HepG2 (cell line): Measurements from ENCODE around the gene MCTS1. TPM values are rescaled to one million over a fixed set of nuclear protein-coding genes. Genes with fewer than 3 reads are reported as not detected.

Experiments
- AGO2 ChIP-seq: fragments of 200-400 bp; formaldehyde crosslinking; optimal IDR thresholded peaks from 2 replicates; pipeline ENCODE3; 2017; ENCODE audit warnings: mild to moderate bottlenecking, low read depth, low read length, moderate library complexity
- ARID5B ChIP-seq: IDR thresholded peaks from 2 replicates; pipeline ENCODE4 v1.4.0; 2020; ENCODE audit warnings: mild to moderate bottlenecking, missing genetic modification reagents
- ATF7 ChIP-seq, 2 experiments: fragments of 450-650 bp in 1 of 2; sonication (generic) in 1 of 2; formaldehyde crosslinking in 1 of 2; IDR thresholded peaks; 2 replicates each; pipeline versions ENCODE4 v1.4.0 to v1.6.1; 2016 to 2020; ENCODE audit warnings: antibody characterized with exemption in 1 of 2, mild to moderate bottlenecking in 1 of 2, missing genetic modification reagents in 1 of 2
- BCL3 ChIP-seq: sonication (generic); formaldehyde crosslinking; IDR thresholded peaks from 2 replicates; pipeline ENCODE4 v1.5.1; 2020; ENCODE audit warnings: mild to moderate bottlenecking, missing genetic modification reagents, moderate library complexity
- CCDC6 ChIP-seq: sonication (generic); formaldehyde crosslinking; IDR thresholded peaks from 2 replicates; pipeline ENCODE4 v1.8.1; 2022; ENCODE audit warnings: mild to moderate bottlenecking, missing genetic modification reagents, moderate library complexity
- FOSL1 ChIP-seq: sonication (generic); formaldehyde crosslinking; IDR thresholded peaks from 2 replicates; pipeline ENCODE4 v1.9.0; 2021; ENCODE audit warnings: missing genetic modification reagents, borderline replicate concordance
- JUNB ChIP-seq: sonication (generic); formaldehyde crosslinking; IDR thresholded peaks from 2 replicates; pipeline ENCODE4 v1.8.0; 2022; ENCODE audit warnings: missing genetic modification reagents, mild to moderate bottlenecking, borderline replicate concordance
- ONECUT2 ChIP-seq: sonication (generic); formaldehyde crosslinking; IDR thresholded peaks from 2 replicates; pipeline ENCODE4 v1.4.0; 2020; ENCODE audit warnings: missing genetic modification reagents
- PAWR ChIP-seq: sonication (generic); formaldehyde crosslinking; IDR thresholded peaks from 2 replicates; pipeline ENCODE4 v1.4.0; 2020; ENCODE audit warnings: missing genetic modification reagents, mild to moderate bottlenecking, borderline replicate concordance
- STAG1 ChIP-seq: sonication (generic); formaldehyde crosslinking; IDR thresholded peaks from 2 replicates; pipeline ENCODE4 v1.4.0; 2020; ENCODE audit warnings: missing genetic modification reagents
- ZNF281 ChIP-seq: sonication (generic); formaldehyde crosslinking; IDR thresholded peaks from 2 replicates; pipeline ENCODE4 v1.4.0; 2020; ENCODE audit warnings: missing genetic modification reagents, borderline replicate concordance
- ZNF337 ChIP-seq: sonication (generic); formaldehyde crosslinking; IDR thresholded peaks from 2 replicates; pipeline ENCODE4 v1.5.1; 2020; ENCODE audit warnings: missing genetic modification reagents, low read depth, mild to moderate bottlenecking, borderline replicate concordance
- ZNF33A ChIP-seq: sonication (generic); formaldehyde crosslinking; IDR thresholded peaks from 2 replicates; pipeline ENCODE4 v1.5.1; 2020; ENCODE audit warnings: missing genetic modification reagents, mild to moderate bottlenecking, moderate library complexity, borderline replicate concordance
- ZNF430 ChIP-seq: sonication (generic); formaldehyde crosslinking; IDR thresholded peaks from 2 replicates; pipeline ENCODE4 v1.9.0; 2021; ENCODE audit warnings: mild to moderate bottlenecking, missing genetic modification reagents
- ZNF746 ChIP-seq: sonication (generic); formaldehyde crosslinking; IDR thresholded peaks from 2 replicates; pipeline ENCODE4 v1.8.0; 2022; ENCODE audit warnings: mild to moderate bottlenecking, missing genetic modification reagents
- ZSCAN20 ChIP-seq: sonication (generic); formaldehyde crosslinking; IDR thresholded peaks from 2 replicates; pipeline ENCODE4 v1.4.0; 2020; ENCODE audit warnings: missing genetic modification reagents, mild to moderate bottlenecking, borderline replicate concordance
- polyA plus RNA-seq, 8 experiments: library from polyadenylated mRNA; depleted of rRNA in 3 of 8; stranded (reverse) in 7 of 8; unstranded in 1 of 8; fragments of >200 nt; fragmentation: Illumina TruSeq in 4 of 8; extraction: Trizol in 4 of 8; gene quantifications; 2 replicates each; pipeline versions ENCODE4 v1.2.1 to v1.2.3, GENCODE V29; 2011 to 2016; ENCODE audit warnings: low read depth in 4 of 8, missing spikeins in 1 of 8, mixed read lengths in 1 of 8; ENCODE audit not compliant: insufficient read depth in 1 of 8
- total RNA-seq, 5 experiments: library from RNA; depleted of rRNA; stranded (reverse); fragments of >200 nt; fragmentation: Illumina TruSeq; extraction: Trizol; gene quantifications; 2 replicates each; pipeline ENCODE4 v1.2.3, GENCODE V29; 2016; ENCODE audit warnings: low read depth in 1 of 5
- TF ChIP-seq, protein P1 (sequence below): sonication (generic); formaldehyde crosslinking; IDR thresholded peaks from 2 replicates; pipeline ENCODE4 v1.4.0; 2020; ENCODE audit warnings: missing genetic modification reagents
- TF ChIP-seq, protein P2 (sequence below): sonication (generic); formaldehyde crosslinking; IDR thresholded peaks from 2 replicates; pipeline ENCODE4 v1.4.0; 2020; ENCODE audit warnings: mild to moderate bottlenecking, missing genetic modification reagents

MCTS1 gene
- total and polyA plus RNA-seq, 2 of the 13 experiments (the other 11 are each of a cell fraction or from before 2014, with no cell fraction given): 30.1 to 59.0 TPM

DNA sequence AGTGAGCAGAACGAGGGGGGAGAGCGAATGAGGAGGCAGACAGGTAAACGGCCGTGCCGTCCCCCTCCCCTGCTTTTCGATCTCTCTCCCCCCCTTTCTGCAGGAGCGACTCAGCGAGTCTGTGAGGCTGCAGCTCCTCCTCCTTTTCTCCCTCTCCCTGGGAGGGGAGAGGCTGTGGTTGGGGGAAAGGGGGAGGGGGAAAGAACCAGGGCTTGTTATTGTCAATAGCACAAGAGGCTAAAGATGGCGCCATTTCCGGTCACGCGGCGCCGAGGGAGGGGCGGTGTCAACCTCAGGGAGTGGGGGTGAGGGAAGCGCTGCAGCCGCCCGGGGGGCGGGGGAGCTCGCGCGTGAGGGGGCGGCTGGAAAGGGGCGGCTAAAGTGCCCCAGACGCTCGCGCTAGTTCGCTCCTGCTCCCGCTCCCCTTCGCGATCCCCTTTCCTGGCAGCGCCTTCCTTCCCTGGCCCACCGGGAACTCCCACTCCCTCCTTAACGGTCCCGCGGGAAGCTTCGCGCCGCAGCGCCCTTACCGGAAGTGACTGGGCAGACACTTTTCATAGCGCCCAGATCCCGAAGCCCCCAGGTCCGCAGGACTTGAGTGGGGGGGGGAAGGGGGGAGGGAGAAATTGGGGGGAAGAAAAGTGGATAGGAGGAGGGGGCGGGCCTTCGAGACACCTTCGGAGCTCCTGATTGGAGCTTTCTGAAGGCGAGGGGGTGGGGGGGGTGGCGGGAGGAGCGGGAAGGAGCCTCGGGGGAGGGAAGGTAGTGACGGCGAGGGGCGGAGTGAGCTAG lies 42.9 kb upstream of the MCTS1 start, which contains the start of gene CUL4B (continued):
- no peak for TF ChIP-seq ZSCAN20 (CRISPR knock-in tag)
- TF ChIP-seq, protein P1, sequence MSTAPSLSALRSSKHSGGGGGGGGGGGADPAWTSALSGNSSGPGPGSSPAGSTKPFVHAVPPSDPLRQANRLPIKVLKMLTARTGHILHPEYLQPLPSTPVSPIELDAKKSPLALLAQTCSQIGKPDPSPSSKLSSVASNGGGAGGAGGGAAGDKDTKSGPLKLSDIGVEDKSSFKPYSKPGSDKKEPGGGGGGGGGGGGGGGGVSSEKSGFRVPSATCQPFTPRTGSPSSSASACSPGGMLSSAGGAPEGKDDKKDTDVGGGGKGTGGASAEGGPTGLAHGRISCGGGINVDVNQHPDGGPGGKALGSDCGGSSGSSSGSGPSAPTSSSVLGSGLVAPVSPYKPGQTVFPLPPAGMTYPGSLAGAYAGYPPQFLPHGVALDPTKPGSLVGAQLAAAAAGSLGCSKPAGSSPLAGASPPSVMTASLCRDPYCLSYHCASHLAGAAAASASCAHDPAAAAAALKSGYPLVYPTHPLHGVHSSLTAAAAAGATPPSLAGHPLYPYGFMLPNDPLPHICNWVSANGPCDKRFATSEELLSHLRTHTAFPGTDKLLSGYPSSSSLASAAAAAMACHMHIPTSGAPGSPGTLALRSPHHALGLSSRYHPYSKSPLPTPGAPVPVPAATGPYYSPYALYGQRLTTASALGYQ (CRISPR knock-in tag): no peak
- TF ChIP-seq ZNF430 (CRISPR knock-in tag): no peak
- TF ChIP-seq AGO2: peak; percentile 22
- TF ChIP-seq ZNF33A: no peak
- no peak for TF ChIP-seq STAG1 (CRISPR knock-in tag)
- no peak for TF ChIP-seq BCL3 (CRISPR knock-in tag)
- TF ChIP-seq FOSL1: no peak
- no peak for TF ChIP-seq ARID5B (CRISPR knock-in tag)
- TF ChIP-seq CCDC6: no peak
- no peak for TF ChIP-seq ONECUT2 (CRISPR knock-in tag)
- no peak for TF ChIP-seq PAWR (CRISPR knock-in tag)
- TF ChIP-seq, protein P2, sequence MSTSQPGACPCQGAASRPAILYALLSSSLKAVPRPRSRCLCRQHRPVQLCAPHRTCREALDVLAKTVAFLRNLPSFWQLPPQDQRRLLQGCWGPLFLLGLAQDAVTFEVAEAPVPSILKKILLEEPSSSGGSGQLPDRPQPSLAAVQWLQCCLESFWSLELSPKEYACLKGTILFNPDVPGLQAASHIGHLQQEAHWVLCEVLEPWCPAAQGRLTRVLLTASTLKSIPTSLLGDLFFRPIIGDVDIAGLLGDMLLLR (CRISPR knock-in tag): no peak
- no peak for TF ChIP-seq JUNB (CRISPR knock-in tag)
- TF ChIP-seq ZNF281 (CRISPR knock-in tag): no peak
- no peak for TF ChIP-seq ATF7 (IDR thresholded peaks at IDR 0.05)
- no peak for TF ChIP-seq ATF7 (CRISPR knock-in tag; IDR thresholded peaks at IDR 0.05)
- no peak for TF ChIP-seq ZNF337 (CRISPR knock-in tag)
- peak; percentile 70; the same call in 1 of the 2 replicates for TF ChIP-seq ZNF746
